HG03520 (cell line): ENCODE results near the gene FAM156A.
"Not testable (repeated sequence)": the region's sequence is repeated elsewhere in the genome, so short reads cannot be mapped to it uniquely, and the experiment has no call there.

Experiments used
- ATAC-seq: cut with Tn5 transposase; IDR thresholded peaks from one replicate; pipeline ENCODE4 v1.9.1; 2021; ENCODE audit warnings: mild to moderate bottlenecking, moderate library complexity; ENCODE audit not compliant: unreplicated experiment

Gene FAM156A, protein sequence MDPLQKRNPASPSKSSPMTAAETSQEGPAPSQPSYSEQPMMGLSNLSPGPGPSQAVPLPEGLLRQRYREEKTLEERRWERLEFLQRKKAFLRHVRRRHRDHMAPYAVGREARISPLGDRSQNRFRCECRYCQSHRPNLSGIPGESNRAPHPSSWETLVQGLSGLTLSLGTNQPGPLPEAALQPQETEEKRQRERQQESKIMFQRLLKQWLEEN

DNA sequence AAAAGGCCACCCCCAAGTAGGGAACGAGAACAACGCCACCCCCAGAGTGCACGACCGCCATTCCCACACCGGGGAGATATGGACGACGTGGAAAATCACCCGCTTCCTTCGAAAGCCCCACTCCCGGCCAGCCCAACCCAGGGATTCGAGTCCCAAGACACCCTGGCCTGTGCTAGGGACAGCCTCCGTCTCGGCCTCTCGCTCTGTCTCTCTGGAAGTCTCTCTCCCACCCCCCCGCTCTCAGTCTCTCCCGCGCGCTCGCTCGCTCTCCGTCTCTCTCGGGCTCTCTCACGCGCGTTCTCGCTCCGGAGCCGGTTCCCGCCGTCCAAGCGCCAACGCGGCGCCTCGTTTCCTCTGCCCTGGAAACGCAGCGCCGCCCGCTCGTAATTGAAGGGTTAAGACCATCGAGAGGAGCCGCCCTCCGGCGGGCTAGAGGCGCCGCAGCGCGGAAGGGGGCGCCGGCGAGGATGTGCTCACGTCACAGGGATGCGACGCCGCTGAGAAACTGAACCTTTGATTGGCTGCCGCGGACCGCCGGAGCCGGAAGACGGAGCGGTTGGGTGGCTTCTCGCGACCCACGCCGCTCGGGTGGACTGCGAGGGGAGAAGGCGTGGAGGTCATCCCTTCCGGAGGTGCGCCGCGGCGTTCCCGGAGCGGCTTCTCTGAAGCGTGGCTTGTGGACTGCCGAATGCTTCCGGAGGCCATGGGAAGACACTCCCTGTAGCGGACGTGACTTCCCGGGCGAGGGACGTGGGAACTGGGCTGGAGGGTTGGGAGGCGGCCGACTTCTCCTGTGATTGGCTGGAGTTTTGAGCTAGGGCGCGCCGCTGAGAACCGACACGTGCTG lies at the start of gene FAM156A:
Gene FAM156A (minus strand): TSS at position 406 of the 847 bp plus-strand sequence. CDS start 9,930 bp downstream, outside the sequence.
- peak; percentile 77 for ATAC-seq

- no peak for ATAC-seq
These were observed 47.0 kb upstream of the FAM156A start for GRCh38 chrX:53005327-53005726.

DNA sequence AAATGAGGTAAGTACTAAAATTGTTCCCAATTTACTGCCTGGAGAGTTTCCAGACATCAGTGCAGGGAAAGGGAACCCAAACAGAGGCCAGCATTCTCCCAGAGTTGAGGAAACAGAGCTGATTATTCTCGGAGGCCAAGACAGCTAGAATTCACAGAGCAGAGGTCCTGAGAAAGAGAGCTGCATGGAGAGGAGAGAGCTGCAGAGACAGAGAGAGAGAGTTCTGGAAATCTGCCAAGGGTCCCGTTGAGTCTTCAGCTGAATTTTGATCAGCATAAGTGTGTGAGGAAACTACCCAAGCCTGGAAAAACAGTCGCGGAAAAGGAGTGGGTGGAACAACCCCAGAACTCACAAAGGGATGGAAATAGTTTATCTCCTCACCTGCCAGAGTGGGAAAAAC lies 46.5 kb upstream of the FAM156A start:
- no peak for ATAC-seq

GRCh38 chrX:53004038-53004437 lies 45.7 kb upstream of the FAM156A start:
- no peak for ATAC-seq

DNA sequence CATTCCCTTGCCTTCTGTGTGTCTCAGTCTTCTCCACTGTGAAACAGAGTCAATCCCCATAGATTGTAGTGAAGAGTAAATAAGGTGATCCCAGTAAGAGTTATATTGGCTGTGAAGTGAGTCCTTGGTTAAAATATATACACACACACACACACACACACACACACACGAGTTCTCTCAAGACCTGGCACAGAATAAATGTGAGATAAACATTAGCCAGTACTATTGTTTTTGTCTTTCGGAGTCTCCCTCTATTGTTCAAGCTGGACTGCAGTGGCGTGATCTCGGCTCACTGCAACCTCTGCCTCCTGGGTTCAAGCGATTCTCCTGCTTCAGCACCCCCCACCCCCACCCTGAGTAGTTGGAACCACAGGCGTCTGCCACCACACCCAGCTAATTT lies 44.8 kb upstream of the FAM156A start:
- ATAC-seq, result no peak

DNA sequence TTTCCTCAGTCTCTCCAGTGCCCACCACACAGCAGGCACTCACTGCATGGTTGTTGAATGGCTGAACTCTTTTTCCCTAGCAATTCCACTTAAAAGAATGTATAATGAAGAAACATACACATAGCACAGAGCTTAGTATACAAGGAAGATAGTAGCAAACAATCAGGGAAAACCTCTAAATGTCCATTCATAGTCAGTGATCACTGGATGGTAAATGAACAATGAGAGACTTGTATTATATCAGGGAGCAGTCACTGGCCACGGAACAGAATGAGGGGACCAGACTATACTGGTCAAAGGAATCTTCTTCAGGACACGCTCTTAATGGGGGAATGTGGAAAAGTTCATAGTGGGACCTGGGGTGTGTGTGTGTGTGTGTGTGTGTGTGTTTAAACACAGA lies 43.6 kb upstream of the FAM156A start:
- ATAC-seq, result no peak

- no peak for ATAC-seq
These were observed 42.3 kb upstream of the FAM156A start for GRCh38 chrX:53000447-53001135.

GRCh38 chrX:52995987-52996331 lies 37.6 kb upstream of the FAM156A start:
- no peak for ATAC-seq

DNA sequence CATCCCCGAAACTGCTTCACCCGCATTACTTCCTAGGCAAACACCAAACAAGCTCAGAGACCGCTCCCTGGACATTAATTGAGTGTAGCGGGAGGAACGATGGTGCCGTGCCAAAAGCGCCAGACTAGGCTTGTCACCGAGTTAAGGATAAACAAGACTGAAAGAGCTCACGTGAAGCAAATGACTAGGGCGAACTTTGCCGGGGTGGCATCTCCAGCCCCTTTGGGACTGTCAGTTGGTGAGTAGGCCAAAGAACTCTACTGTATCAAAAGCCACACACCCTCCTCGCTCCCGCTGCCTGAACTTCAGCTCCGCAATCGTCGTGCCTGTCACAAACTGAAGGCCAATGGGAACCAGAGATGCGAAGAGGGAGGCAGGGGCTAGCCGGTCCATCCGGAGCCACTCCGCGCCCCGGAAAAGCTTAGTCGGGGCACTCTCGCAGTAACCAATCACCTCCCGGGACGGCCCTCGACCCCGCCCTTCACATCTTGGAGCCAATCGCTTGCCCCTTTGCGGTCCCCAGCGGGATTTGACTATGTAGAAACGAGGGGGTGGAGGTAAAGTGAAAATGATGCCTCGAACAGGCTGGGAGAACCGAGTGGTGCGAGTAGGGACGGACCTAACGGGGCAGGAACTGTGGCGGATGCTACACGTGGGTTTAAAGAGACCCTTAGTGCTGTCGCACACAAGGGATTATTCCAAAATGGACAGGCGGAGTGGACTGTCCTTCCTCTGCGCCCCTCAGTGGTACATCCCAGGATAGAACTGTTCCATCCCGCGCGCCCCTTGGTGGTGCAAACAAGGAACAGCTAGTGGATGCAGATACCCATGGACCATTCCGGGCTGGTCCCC lies 37.0 kb upstream of the FAM156A start:
- ATAC-seq, result peak; percentile 97

- no peak for ATAC-seq
These were observed 32.5 kb upstream of the FAM156A start for GRCh38 chrX:52990848-52991247.

- ATAC-seq, result peak; percentile 90
These were observed 31.8 kb upstream of the FAM156A start for GRCh38 chrX:52990011-52990631.

GRCh38 chrX:52988985-52989917 lies 30.9 kb upstream of the FAM156A start:
- ATAC-seq, result no peak

DNA sequence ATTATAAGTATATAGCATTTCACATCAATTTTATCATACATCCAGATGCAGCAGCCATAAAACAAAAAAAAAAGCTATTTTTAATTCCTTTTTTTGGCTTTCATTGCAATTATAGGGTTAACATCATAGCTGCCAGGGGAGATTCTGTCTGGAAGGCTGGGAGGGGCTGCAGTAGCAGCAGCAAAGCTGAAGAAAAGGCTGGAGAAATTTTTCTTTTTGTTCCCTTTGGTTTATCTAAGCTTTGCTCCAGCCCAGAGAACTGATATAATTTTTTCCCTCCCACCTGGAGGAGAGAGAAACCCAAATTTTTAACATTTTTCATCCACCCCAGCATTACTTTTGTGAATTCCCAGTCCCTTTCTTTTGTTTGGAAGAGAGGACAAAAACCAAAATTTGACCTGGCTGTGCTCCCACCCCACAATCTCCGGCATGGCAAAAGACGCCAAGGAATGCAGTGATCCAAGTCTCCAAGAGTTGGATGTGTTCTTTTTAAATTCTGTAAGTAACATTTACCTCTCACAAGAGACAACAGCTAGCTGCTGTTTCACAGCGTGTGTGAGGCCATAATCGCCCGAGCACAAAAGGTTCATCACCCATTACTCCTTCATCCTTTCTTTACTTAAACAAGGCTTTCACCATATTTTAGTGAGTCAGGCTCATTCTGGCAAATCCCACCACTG lies 25.1 kb upstream of the FAM156A start:
- ATAC-seq, result no peak

- ATAC-seq, result no peak
These were observed 21.7 kb upstream of the FAM156A start for GRCh38 chrX:52979993-52980392.

- ATAC-seq, result no peak
These were observed 21.2 kb upstream of the FAM156A start for GRCh38 chrX:52979568-52979967.

DNA sequence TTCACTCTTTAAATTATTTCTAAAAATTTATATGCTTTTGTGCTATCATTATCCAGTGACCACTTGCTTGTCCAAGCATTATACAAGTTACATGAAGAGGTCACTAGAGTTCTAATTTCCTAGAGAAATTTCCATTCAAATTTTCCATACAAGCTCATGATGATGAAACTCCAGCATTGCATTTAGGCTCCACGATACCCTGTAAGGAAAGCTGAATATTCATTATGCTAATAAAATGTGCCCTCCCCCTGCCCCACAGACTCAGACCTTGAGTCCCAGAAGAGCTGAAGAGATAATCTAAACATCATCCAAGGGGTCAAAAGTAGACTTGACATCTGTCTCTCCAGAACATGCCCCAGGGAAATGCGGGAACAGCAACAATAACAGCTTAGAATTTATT lies 19.6 kb upstream of the FAM156A start:
- no peak for ATAC-seq

- not testable (repeated sequence) for ATAC-seq
These were observed 17.3 kb upstream of the FAM156A start for GRCh38 chrX:52975576-52975975.

DNA sequence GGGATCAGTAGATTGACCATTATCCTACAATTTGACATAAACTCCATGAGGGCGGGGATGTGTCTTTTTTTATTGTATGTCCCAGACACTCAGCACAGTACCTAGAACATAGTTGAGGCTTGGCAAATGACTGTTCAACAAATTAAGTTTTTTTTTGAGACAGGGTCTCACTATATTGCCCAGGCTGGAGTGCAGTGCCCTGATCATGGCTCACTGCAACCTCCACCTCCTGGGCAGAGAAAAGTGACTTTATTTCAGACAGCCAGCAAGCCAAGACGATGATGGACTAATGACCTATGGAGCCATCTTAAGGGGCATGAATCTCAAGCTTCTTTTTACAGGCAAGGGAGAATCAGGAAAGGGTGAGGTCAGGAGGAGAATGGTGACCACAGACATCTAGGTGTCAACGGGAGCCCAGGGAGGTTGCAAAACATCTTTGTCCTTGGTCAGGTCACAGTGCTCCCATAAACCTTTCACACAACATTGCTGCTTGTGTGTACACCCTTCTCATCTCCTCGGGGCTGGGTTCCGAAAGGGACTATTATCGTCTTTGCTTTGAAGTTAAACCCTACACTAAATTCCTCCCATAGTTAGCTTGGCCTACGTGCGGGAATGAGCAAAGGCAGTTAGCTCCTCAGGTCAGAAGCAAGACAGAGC lies 16.1 kb upstream of the FAM156A start:
- ATAC-seq, result not testable (repeated sequence)
